Astrocyte of the cerebellum (primary cell): Measurements from ENCODE around the gene CHST11.

ENCODE experiments used
- DNase-seq: peaks from one replicate; pipeline ENCODE4 v3.0.0-alpha.2; 2011; ENCODE audit warnings: low read depth
- H3K4me3 ChIP-seq: 2 replicates; pipeline ENCODE4 v1.5.1; 2011; ENCODE audit warnings: mild to moderate bottlenecking, low read depth, low read length, moderate library complexity
- in situ Hi-C: cut with HindIII; loops from 2 replicates; pipeline ENCODE4 v1.10.0; 2017; ENCODE audit warnings: low sequenced_read_pairs
- TF ChIP-seq, protein P1 (sequence below): IDR thresholded peaks from 2 replicates; pipeline ENCODE4 v1.5.1; 2012; ENCODE audit warnings: low read length, low read depth, moderate library complexity, mild to moderate bottlenecking; ENCODE audit errors: missing control alignments

CHST11 gene

DNA sequence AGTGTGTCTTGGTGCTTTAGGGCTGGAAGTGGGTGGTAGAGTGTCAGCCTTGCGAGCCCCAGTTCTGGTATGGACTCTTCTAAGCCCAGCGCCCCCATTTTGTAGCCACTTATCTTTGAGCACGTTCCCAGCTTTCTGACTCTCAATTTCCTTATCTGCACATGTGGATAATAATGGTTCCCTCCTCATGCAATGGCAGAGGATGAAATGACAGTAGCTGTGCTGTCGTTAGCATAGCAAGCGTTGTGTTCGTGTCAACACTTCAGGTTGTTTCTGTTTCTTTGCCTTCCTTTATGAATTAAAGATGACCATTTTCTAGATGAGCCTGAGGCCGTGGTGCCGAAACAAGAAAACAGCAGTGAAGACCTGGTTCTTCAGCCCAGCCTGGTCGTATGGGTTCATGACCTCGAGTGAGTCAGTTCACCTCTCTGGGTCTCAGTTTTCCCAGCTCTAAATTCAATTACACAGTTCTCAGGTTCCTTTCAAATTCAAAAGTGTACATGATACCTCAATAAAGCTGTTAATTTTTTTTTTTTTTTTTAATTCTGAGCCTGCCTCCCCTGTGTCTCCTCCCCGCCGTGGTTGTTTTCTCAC lies 268.3 kb downstream of the CHST11 start:
- no peak for DNase-seq
- TF ChIP-seq, protein P1, sequence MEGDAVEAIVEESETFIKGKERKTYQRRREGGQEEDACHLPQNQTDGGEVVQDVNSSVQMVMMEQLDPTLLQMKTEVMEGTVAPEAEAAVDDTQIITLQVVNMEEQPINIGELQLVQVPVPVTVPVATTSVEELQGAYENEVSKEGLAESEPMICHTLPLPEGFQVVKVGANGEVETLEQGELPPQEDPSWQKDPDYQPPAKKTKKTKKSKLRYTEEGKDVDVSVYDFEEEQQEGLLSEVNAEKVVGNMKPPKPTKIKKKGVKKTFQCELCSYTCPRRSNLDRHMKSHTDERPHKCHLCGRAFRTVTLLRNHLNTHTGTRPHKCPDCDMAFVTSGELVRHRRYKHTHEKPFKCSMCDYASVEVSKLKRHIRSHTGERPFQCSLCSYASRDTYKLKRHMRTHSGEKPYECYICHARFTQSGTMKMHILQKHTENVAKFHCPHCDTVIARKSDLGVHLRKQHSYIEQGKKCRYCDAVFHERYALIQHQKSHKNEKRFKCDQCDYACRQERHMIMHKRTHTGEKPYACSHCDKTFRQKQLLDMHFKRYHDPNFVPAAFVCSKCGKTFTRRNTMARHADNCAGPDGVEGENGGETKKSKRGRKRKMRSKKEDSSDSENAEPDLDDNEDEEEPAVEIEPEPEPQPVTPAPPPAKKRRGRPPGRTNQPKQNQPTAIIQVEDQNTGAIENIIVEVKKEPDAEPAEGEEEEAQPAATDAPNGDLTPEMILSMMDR = no peak
- in situ Hi-C loops = no loop called here
- H3K4me3 ChIP-seq = no peak overlapping the region

DNA sequence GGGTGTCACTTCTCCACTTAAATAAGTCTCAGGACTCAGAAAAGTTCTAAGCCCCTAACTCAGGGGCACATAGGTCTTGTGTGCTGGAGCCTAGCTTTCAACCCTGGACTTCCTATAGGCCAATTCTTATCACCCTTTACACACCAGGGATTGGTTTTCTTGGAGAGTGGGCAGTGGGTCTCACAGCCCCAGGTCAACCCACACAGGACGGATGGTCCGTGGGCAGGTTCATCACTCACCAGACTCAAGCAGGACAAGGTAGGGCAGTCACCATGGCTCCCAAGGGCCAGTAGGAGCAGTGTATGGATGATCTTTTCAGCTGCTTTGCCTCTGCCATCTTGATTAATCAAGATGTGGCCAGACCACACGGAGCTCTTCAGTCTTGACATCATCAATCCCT lies 268.9 kb downstream of the CHST11 start:
- DNase-seq = no peak
- TF ChIP-seq, protein P1 = no peak
- in situ Hi-C loops = no loop called here
- no peak overlapping the region for H3K4me3 ChIP-seq

DNA sequence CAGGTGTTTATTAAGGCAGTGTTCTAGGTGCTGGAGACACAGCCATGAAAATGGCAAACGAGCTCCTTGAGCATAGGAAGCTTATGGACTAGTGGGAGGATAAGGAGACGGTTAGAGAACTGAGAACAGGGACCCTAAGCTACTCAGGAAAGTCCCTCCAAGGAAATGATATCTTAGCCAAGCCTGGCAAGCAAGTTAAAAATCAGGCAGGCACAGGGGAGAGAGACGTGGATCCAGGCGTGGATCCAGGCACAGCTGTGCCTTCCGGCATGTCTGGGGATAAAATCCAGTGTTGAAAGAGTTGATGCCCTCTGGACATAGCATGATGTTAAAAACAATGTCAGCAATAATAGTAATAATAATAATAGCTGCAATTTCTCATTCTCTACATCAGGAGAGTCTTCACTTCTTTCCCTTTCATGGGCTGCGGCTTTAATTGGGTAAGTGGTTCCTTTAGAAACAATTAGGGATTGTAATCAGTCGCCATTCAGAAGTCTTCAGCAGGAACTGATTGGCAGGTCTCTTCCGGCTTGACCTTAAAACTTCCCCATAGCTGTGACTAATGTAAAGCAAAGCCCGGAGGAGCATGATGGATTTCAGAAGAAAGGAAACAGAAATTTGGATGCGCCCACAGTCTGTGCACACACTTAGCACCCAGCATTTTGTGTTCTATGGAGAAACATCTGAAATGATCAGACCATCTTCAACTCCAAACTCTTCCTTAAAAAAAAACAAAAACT lies 271.1 kb downstream of the CHST11 start:
- H3K4me3 ChIP-seq = no peak overlapping the region
- in situ Hi-C loops = no loop called here
- no peak for DNase-seq
- TF ChIP-seq, protein P1 = no peak

DNA sequence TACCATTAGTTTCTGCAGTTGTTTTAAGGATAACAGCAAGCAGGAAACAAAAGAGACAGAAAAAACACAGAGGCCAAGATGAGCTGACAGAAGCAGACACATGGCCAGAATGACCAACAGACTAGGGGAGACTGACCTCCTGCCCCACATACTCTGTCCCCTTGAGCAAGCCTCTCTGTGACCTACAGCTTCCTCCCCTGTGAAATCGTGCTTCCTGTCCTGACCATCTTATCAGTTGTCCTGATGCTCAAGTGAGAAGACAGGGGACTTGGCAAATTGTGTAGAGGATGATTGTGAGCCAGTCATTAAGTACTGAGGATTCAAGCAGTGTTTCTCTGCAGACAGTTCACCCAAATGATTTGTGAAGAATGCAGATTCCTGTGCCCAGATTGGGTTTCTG lies 272.3 kb downstream of the CHST11 start:
- TF ChIP-seq, protein P1 = no peak
- DNase-seq = no peak
- in situ Hi-C loops = no loop called here
- no peak overlapping the region for H3K4me3 ChIP-seq

DNA sequence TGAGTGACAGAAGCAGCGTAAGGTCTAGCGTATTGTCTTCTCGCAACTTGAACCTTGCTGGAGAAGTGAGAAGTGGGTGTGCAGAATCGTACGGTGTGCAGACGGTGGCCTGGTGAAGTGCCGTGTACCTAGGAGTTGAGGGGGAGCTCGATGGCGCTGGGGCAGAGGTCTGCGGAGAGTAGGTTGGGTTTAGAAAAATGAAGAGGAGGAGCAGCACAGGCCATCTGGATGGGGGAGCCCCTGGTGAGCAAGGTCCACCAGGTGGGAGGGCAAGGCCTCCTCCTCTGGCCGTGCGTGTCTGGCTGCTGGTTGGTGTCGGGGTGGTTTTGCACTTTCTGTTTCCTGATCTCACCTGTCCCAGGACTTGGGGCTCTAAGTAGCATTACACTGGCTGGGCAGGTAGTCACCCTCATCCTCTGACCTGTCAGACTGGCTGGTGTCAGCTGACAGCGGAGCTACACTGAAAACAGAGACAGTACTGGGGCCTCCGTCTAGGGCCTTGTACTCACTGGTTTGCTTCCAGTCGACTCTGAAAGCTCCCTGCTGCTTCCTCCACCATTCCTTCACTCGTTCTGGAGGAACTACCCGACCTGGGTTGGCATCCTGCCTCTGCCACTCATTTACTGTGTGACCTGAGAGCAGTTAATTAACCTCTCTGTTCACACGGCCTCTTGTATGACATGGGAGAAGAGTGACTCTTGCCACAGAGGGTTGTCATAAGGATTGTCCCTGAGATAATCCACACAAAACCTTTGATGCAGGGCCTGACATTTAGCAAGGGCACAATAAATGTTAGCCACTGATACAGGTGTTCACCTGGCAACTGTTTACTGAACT lies 273.1 kb downstream of the CHST11 start:
- no peak for DNase-seq

DNA sequence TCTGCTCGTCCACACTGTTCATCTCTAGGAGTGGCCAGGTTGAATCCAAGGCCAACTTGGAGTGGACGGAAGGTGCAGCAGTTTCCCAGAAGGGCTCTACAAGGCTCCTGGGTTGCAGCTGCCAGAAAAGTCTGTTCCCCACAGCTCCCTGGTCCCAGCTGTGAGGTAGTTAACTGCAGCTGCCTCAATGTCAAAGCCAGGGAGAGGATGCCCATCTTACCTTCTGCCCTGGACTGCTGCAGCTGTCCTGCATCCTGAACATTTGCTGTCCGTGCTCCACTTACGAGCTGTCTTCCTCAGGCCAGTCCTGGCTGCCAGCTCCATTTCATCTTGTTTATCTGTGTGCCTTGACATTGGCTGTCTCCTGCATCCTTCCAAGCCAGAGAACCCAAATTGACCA lies 274.0 kb downstream of the CHST11 start:
- in situ Hi-C loops = no loop called here
- TF ChIP-seq, protein P1 = no peak
- H3K4me3 ChIP-seq = no peak overlapping the region
- no peak for DNase-seq

More for the DNA sequence above, 273.1 kb downstream of the CHST11 start:
- H3K4me3 ChIP-seq = no peak overlapping the region
- in situ Hi-C loops = no loop called here
- TF ChIP-seq, protein P1 = no peak
